NCI-H82 (cell line): Measurements from ENCODE around the gene RNF220.
"Not testable (repeated sequence)": the region's sequence is repeated elsewhere in the genome, so short reads cannot be mapped to it uniquely, and the experiment has no call there.

ENCODE experiments used
- DNase-seq: peaks from one replicate; lab custom pipeline; 2025; lab: John Stamatoyannopoulos, UW

Gene RNF220

DNA sequence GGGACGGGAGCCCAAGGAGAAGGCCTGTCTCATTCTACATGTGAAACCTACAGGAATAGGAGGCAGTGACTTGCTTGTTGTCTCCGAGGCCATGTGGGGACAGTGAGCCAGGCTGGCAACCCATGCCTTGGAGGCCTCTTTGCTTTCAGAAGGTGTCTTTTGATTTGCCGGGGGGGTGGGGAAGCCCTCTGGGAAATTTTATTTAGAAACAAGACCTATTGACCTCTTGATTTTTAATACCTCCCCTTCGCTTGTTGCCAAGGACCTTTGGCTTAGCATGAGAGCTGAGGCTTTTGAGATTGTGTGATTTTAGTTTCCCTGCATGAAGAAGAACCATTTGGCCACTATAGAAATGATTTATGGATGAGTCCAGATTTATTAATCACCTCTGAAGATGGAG is 273.6 kb downstream of the RNF220 start:
- no peak for DNase-seq

DNA sequence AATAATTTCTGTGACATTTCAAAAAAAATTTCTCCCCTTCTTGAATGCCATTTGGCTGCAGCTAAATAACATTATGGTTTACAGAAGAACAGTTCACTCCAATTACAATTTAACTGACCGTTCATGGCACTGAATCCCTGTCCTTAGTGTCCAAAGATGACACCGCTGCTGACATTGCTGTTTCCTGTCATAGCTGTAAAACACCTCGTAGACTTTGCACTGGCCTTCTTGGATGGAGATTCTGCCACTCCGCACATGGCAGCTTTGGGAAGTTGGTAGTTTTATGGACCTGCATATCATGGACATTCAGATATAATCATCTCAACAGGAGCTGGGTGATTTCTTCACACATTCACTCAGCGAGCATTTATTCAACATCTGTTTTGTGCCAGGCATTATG is 274.4 kb downstream of the RNF220 start:
- DNase-seq: no peak

DNA sequence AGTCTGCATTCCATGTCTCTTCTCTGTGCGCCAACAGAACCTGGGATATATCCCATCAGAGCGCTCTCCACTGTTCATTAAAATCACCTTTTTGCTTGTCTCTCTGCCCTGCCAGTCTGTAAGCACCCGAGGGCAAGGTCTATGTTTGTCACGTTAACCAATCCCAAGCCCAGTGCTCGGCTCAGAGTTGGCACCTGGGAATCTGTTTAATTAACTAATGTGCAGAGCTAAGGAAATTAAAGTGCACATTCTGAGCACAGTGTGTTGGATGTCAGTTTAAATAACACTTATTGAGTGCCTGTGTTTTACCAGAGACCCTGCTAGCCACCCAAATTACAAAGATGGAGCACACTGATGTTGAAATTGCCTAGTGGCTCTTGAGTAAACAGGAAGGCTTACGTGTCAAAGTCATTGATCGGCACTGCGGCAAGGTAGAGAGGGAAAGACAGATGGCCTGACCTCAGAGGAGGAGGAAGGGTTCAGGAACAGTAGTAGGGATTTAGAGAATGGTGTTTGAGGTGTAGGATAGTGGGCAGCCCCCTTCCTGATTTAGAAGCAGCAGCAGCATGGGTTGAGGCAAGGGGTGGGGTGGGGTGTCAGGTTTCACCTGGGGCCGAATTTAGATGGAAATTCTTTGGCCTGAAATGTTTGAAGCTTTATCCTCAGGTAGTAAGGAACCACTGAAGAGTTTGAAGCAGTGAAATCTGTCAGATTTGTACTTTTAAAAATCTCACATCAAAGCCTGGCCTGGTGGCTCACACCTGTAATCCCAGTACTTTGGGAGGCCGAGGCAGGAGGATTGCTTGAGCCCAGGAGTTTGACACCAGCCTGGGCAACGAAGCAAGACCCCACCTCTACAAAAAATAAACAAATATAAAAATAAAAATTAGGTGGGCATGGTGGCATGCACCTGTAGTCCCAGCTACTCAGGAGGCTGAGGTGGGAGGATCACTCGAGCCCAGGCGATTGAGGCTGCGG is 277.1 kb downstream of the RNF220 start:
- peak; percentile 93 for DNase-seq

DNA sequence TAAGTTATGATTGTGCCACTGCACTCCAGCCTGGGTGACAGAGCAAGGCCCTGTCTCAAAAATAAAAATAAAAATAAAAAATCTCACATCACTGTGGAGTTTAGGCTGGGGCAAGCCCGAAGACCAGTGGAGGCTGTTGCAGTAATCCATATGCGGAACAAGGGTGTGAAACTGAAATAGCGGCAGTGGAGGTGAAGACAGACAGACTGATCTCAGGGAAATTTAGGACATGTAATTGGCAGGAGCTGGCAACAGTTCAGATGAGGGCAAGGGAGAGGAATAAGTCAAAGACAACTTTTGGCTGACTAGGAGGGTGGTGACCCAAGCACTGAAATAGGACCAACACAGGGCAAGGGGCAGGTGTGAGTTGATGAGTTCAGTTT is 277.8 kb downstream of the RNF220 start:
- DNase-seq: no peak

DNA sequence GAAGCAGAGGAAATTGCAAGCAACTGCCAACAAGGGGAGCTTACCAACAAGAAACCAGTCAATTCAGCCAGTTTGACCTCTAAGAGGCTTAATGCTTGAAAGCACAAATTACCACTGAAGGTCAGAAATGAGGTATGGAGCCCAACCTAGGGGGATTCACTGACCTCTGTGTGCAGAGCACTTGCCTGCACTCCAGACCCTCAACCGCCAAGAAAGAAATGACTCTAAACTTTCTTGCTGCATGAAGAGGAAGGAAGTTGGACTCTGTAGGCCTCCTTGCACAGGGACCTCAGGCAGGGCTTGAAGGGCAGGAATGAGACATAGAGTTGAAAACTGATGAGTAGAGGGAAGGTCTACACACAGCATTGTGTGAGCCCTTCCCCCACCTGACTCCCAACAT is 279.5 kb downstream of the RNF220 start:
- DNase-seq: peak; percentile 35

DNA sequence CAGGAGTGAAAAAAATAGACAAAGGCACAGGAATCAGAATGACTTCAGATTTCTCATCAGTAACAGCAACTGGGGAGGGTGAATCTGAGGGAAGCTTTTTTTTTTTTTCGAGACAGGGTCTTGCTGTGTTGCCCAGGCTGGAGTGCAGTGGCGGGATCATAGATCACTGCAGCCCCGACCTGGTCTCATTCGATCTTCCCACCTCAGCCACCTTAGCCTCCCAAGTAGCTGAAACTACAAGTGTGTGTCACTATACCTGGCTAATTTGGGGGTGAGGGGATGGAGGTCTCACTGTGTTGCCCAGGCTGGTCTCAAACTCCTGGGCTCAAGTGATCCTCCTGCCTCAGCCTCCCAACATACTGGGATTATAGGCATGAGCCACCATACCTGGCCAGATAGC is 280.2 kb downstream of the RNF220 start:
- DNase-seq: no peak

DNA sequence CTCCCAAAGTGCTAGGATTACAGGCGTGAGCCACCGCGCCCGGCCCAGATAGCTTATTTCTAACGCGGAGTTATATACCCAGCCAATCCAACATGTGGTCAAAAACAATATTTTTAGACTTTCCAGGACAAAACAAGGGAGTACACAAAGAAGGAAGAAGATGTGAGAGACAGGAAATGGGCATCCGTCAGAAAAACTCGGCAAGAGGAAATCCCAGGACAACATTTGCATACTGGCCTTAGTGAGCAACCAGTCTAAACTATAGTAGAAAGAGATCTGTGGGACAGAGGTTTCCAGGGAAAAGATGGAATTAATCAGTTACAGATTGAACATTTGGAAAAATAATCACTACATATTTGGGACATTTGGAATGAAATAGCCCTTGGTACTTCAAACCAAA is 280.8 kb downstream of the RNF220 start:
- no peak for DNase-seq

DNA sequence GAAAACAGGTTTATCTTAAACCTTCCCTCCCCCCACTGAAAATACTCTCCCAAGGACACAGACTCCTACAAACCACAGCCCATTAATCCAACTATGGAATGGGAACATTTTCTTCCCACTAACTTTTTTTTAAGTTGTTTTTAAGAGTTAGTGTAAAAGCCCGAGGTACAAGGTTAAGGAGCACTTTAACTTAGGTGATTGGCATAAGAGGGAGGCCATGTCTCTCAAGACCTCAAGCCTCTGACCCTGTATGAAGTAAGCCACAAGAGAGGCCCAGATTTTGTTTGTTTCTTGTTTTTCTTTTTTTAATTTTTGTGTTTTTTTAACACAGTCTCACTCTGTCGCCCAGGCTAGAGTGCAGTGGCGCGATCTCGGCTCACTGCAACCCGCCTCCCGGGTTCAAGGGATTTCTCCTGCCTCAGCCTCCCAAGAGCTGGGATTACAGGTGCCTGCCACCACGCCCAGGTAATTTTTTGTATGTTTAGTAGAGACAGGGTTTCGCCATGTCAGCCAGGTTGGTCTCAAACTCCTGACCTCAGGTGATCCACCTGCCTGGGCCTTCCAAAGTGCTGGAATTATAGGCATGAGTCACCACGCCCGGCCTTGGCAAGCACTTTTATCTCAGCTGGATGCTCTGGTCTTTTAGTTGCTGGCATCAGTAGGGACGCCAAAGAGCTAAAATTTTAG is 283.8 kb downstream of the RNF220 start:
- no peak for DNase-seq

DNA sequence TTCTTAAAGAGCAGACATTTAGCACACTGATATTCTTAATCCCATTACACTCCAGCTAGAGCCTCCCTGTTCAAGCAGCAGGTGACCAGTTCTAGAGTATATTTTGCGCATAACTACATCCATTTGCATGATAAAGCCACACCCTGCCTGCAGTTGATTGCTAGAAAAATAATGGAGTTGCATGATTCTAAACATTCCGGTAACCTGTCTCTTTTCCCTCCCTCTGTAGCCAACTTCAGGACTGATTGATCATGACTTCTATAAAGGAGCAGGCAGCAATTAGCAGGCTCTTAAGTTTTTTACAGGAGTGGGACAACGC is 284.4 kb downstream of the RNF220 start:
- peak; percentile 37 for DNase-seq

DNA sequence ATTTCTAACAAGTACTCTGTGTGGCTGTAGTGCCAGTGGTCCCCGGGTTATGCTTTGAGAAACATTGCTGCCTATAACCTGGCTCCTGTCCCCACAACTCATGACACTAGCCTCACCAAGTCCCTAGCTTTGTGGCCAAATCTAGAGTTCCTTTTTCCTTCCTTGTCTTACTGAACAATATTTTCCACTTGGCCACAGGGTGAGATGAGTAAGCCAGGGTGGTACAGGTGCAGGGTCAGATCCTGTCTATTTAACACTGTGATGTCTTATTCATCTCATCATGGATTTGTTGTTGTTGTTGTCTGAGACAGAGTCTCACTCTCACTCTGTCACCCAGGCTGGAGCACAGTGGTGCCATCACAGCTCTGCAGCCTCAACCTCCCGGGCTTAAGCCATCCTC is 288.1 kb downstream of the RNF220 start:
- DNase-seq: no peak

DNA sequence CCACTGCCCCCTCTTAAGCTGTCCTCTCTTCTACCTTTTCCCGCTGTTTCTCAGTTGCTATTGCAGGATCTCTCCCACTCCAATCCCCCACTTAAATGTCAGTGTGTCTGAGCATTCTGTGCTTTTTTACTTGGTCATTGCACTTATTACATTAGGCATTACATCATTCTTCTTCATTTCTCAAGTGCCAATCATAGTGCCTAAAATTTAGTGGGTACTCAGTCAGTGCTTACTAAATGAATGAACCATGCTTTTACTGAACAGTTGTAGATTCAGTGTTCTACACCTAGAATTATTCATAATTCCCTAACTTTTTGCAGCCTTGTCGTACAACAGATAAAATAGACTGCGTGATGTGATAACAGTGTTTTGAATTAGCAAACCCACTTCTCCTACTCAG is 288.8 kb downstream of the RNF220 start:
- DNase-seq: no peak

DNA sequence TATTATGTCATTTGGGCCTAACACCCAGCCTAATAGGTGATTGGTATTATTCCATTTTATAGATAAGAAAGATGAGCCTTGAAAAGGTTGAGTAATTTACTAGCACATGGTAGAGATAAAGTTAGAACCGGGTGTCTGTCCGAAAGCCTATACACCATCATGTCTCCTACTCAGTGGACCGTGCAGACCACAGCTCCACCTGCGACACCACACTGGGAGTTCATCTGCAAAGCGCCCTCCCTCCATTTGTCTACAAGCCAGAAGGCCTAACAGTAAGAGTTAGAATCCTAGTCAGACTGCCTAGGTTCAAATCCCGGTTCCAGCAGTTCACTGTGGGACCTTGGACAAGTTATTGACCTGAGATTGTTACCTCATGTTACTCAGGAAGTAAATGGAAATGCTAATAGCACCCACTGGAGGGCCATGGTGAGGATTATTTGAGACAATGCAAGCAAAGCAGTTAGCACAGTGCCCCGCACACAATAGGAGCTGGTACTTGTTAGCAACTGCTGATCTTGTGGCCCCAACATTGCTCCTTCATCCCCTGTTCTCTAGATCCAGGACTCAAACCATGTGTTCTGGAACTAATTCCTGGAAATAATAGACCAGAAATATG is 289.9 kb downstream of the RNF220 start:
- DNase-seq: no peak

DNA sequence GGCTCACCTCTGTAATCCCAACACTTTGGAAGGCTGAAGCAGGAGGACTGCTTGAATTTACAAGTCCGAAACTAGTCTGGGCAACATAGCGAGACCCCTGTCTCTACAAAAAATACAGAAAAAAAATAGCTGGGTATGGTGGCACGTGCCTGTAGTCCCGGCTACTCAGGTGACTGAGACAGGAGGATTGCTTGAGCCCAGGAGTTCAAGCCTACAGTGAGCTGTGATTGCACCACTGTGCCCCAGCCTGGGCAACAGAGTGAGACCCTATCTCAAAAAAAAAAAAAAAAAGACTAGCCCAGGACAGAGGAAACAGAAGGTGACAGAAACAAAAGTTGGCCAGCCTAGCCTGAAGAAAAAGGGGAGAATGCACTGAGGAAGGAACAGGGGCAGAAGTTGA is 290.6 kb downstream of the RNF220 start:
- DNase-seq: no peak

DNA sequence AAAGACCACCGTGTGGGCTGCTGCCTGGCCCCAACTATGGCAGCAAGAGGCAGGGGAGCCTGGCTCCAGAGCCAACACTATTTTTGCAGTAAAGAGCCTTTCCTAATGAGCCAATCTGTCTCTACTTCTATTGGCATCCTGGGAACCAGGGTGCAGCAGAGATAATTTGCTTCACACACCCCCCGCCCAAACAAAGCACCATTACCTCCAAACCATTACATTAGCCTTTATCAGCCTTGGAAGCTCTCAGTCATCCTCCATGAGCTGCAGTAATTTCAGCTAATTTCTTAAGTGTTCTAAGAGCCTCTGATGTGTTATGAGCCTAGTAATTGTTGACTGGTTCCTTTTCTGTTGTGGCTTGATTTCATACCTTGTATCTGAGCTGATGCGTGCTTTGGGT is 291.0 kb downstream of the RNF220 start:
- DNase-seq: no peak

DNA sequence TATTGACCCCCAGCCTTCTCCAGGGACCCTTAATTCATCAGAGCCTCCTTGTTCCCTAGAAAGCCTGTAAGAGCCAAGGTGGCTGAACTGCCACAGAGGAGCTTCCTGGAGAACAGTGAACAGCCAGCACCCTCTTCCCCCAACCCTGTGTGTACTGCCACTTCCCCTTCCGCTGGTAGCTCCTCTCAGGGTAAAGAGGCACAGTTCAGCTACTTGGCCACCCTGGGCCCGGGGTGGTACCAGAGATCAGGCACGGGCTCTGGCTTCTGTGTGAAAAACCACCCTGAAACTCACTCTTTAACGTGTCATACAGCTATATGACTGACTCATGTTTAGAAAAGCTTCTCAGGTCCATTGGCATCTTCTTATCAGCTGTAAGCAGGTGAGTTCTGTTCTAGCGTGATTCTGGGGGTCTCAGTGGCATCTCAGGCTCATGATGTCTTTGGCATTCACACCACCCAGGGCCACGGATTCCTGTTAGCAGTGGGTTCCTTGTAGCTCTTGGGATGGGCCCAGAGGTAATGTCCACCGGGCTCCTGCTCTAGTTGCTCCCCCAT is 291.8 kb downstream of the RNF220 start:
- no peak for DNase-seq

DNA sequence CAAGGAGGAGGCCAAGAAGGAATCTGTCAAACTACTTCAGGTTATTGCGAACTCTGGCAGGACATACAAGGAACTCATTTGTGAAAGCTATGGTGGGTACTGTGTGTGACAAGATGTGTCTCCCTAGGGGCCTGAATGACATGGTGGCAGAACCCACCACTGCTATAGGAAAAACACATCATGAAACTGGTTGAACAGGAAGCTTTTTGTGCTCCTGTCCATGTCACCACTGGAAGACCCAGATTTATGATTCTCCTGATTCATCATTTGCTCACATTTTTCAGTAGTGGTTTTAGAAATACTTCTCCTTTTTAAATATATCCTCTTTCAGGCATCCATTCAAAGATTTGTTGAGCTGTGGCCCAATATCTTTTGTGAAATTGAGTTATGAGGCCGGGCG is 293.1 kb downstream of the RNF220 start:
- DNase-seq: no peak

DNA sequence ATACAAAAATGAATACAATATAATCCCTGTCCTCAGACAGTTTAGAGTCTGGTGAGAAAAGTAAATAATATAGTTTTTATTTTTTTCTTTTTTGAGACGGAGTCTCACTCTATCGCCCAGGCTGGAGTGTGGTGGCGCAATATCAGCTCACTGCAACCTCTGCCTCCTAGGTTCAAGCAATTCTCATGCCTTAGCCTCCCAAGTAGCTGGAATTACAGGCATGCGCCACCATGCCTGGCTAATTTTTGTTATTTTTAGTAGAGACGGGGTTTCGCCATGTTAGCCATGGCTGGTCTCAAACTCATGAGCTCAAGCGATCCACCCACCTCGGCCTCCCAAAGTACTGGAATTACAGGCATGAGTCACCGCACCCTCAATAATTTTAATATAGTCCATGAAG is 294.3 kb downstream of the RNF220 start:
- not testable (repeated sequence) for DNase-seq

DNA sequence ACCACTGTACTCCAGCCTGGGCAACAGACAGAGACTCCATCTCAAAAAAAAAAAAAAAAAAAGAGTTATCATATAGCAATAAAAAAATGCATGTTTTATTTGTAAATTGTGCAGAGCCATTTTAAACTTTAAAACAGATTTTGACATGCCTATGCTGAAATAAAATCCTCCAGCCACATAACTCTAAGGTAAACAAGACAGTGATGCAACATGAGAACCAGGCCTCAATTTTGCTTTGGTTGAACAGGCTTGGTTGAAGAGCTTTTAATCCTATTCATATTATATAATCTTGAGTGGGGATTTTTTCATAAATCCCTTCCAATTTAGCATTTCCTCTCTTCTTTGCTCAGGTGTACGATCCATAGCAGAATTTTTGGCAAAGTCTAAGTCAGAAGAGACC is 295.5 kb downstream of the RNF220 start:
- no peak for DNase-seq

DNA sequence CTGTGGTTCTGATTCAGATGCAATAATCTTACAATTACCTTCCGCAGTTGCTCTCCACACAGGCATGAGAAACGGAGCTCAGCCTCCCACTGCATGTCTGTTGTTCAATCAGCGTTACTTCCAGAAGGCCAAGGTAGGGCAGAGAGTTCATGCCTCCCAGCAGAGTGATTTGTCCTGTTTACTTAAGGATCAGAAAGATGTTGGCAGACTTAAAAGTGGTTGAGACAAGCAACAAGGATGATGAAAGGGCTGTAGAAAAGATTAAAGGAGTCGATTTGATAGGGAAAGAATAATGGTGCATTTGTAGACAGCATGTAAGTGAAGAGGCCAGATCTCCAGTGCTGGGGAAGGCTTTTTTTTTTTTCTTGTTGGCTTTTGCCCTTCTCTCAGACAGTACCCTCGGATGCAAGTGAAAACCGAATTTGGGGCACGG is 296.1 kb downstream of the RNF220 start:
- DNase-seq: peak; percentile 55
